ENCODE measurements around the gene ATP11A.

GRCh38 chr13:112876305-112877000 is 186.6 kb downstream of the ATP11A start:
- TF ChIP-seq POLR2A (IDR thresholded peaks at IDR 0.05; ENCODE audit: borderline replicate concordance, extremely low read depth, insufficient read depth, insufficient read length): no peak
- TF ChIP-seq POLR2AphosphoS5 (IDR thresholded peaks at IDR 0.05; ENCODE audit: low read depth, low read length): no peak
- no peak for TF ChIP-seq YY1 (IDR thresholded peaks at IDR 0.05; ENCODE audit: extremely low read depth, insufficient replicate concordance, low read depth, low read length)
- TF ChIP-seq SIN3A (IDR thresholded peaks at IDR 0.05; ENCODE audit: low read depth): no peak

Data from HCT116 (cell line).